ENCODE measurements around the gene UBE2L3. TPM values are rescaled to one million over a fixed set of nuclear protein-coding genes. Genes with fewer than 3 reads are reported as not detected.

Gene UBE2L3
- total and polyA plus RNA-seq, 2 of the 8 experiments (the other 6 are each of a cell fraction or from before 2014, with no cell fraction given) = 63.5 to 90.0 TPM

- Histone ChIP-seq H3K23ac (ENCODE audit: insufficient read length) (no peak overlapping the region), H3K4ac (replicated peaks; ENCODE audit: insufficient read length, low read depth, low read length) (no peak overlapping the region), H3K36me3 (ENCODE audit: control insufficient read depth in 2 of 4, insufficient read depth in 4 of 4, low read length in 3 of 4) (no peaks in the 10 kb centered on the region), H4K8ac (ENCODE audit: extremely low read depth, insufficient read depth, low read length) (no peak overlapping the region), H3K56ac (replicated peaks; ENCODE audit: insufficient read length, low read depth, low read length) (no peak overlapping the region), H3K23me2 (ENCODE audit: low read depth, low read length) (no peaks in the 10 kb centered on the region), H4K5ac (ENCODE audit: insufficient read length, low read depth, low read length) (no peak overlapping the region), H3K79me2 (ENCODE audit: control insufficient read depth in 1 of 2, insufficient read depth in 2 of 2, low read length in 2 of 2) (peaks cover 0 to 3% of the 10 kb centered on the region in 2 experiments; a peak in 1 of 4 replicates), H3K9me3 (ENCODE audit: insufficient read depth in 2 of 2, low read depth in 1 of 2, low read length in 1 of 2) (no peaks in the 10 kb centered on the region), H3K4me3 (ENCODE audit: extremely low read depth in 1 of 4, insufficient read depth in 2 of 4, low read depth in 3 of 4, low read length in 4 of 4) (no peak overlapping the region), H3K14ac (ENCODE audit: insufficient read length) (no peak overlapping the region), H4K20me1 (replicated peaks in 1 of 2; ENCODE audit: control insufficient read depth in 1 of 2, insufficient read depth in 2 of 2, low read length in 2 of 2) (no peaks in the 10 kb centered on the region), H2BK15ac (ENCODE audit: low read length) (no peak overlapping the region), H2AFZ (ENCODE audit: low read length) (no peak overlapping the region), H3K4me1 (replicated peaks in 1 of 4; ENCODE audit: control insufficient read depth in 3 of 4, insufficient read depth in 4 of 4, low read length in 3 of 4) (peaks cover 0 to 3% (median 0%) of the 10 kb centered on the region in 4 experiments; a peak in 1 of 7 replicates), H2BK5ac (ENCODE audit: low read depth, low read length) (no peak overlapping the region), H2BK20ac (ENCODE audit: low read length) (no peak overlapping the region), H2BK120ac (replicated peaks; ENCODE audit: low read depth, low read length) (no peak overlapping the region), H3K4me2 (ENCODE audit: insufficient read depth in 1 of 2, low read depth in 2 of 2, low read length in 2 of 2) (no peak overlapping the region), H3K18ac (ENCODE audit: extremely low read depth, low read length) (no peak overlapping the region), H3K9ac (replicated peaks in 1 of 4; ENCODE audit: extremely low read depth in 1 of 4, low read depth in 3 of 4, low read length in 3 of 4) (no peak overlapping the region), H2AK5ac (ENCODE audit: low read depth, low read length) (no peak overlapping the region), H2BK12ac (ENCODE audit: low read depth, low read length) (no peak overlapping the region), H4K91ac (replicated peaks; ENCODE audit: insufficient read length, low read length) (no peak overlapping the region), H3K79me1 (ENCODE audit: low read depth, low read length) (no peaks in the 10 kb centered on the region), H3K27ac (ENCODE audit: low read depth, low read length) (no peak overlapping the region), H3K27me3 (replicated peaks in 1 of 4; ENCODE audit: control insufficient read depth in 3 of 4, extremely low read depth in 1 of 4, insufficient read depth in 3 of 4, low read length in 3 of 4) (no peaks in the 10 kb centered on the region; a peak in 1 of 7 replicates)
- POLR2A ChIA-PET (ENCODE audit: partially characterized antibody) = interaction anchor here (0.8 to 4.2 kb wide), 3 partner anchors 8 to 18 kb away, joined by 3 to 27 read pairs (median 4); no protein-coding TSS in a partner anchor
- 88% methylated on average over 2 of the region's 2 CpGs; no CpG with 5 or more reads in 1 of the 2 experiments for WGBS, 2 experiments (ENCODE audit: extremely low coverage in 1 of 2, insufficient coverage in 1 of 2, insufficient read length in 1 of 2, insufficient replicate concordance in 2 of 2, low coverage in 1 of 2, low lambda C conversion rate in 2 of 2, missing lambda C conversion rate in 1 of 2)
- TF ChIP-seq SP2 (IDR thresholded peaks at IDR 0.05; ENCODE audit: low read length) (no peak), SIN3A (conservative IDR thresholded peaks at IDR 0.05 in 1 of 2, IDR thresholded peaks at IDR 0.05 in 1 of 2; ENCODE audit: low read depth in 1 of 2, low read length in 2 of 2) (no peak), YY1 (IDR thresholded peaks at IDR 0.05; ENCODE audit: low read depth, low read length) (no peak), TAF1 (IDR thresholded peaks at IDR 0.05; ENCODE audit: low read depth, low read length) (no peak)
- no peak for DNase-seq (ENCODE audit: low read depth in 1 of 2, low spot score in 2 of 2)
- CTCF ChIA-PET (ENCODE audit: partially characterized antibody) = interaction anchor here (0.9 to 1.5 kb wide), 3 partner anchors 10 to 284 kb away, joined by 3 to 5 read pairs (median 5); no protein-coding TSS in a partner anchor
- no peak for FAIRE-seq
Observed at GRCh38 chr22:21663738-21664137, 96.2 kb downstream of the UBE2L3 start.
